GM12873 (cell line): ENCODE measurements around the gene PRICKLE2.

Experiments used
- CTCF ChIP-seq: IDR thresholded peaks from 2 replicates; pipeline ENCODE4 v1.5.1; 2012; ENCODE audit warnings: low read depth, mild to moderate bottlenecking, moderate library complexity, low read length, control low read depth; ENCODE audit not compliant: insufficient read depth; ENCODE audit errors: missing control alignments

Gene PRICKLE2

GRCh38 chr3:64247991-64248646 is 22.9 kb upstream of the PRICKLE2 start:
- no peak for TF ChIP-seq CTCF

- TF ChIP-seq CTCF: peak; percentile 61
Observed at GRCh38 chr3:64244011-64244942, 19.0 kb upstream of the PRICKLE2 start.

GRCh38 chr3:64242435-64242834 is 17.2 kb upstream of the PRICKLE2 start:
- TF ChIP-seq CTCF: no peak

GRCh38 chr3:64240959-64241358 is 15.7 kb upstream of the PRICKLE2 start:
- no peak for TF ChIP-seq CTCF

- no peak for TF ChIP-seq CTCF
Observed at GRCh38 chr3:64240396-64240795, 15.1 kb upstream of the PRICKLE2 start.

GRCh38 chr3:64239841-64240240 is 14.6 kb upstream of the PRICKLE2 start:
- no peak for TF ChIP-seq CTCF

GRCh38 chr3:64238971-64239667 is 13.9 kb upstream of the PRICKLE2 start:
- no peak for TF ChIP-seq CTCF
